ENCODE results near the gene CDIP1. TPM values are rescaled to one million over a fixed set of nuclear protein-coding genes. Genes with fewer than 3 reads are reported as not detected.

CDIP1 gene
- total and polyA plus RNA-seq, 4 donors, result 4.4 to 18.6 (median 12.0) TPM

- no peak for TF ChIP-seq HNF4G (IDR thresholded peaks at IDR 0.05)
- TF ChIP-seq RAD21 (IDR thresholded peaks at IDR 0.05), result no peak
- TF ChIP-seq RXRA (IDR thresholded peaks at IDR 0.05), result no peak
- TF ChIP-seq TAF1 (conservative IDR thresholded peaks at IDR 0.05), result no peak
Measured at GRCh38 chr16:4467916-4468315, 70.7 kb downstream of the CDIP1 start (continued).

GRCh38 chr16:4465977-4466779, 72.4 kb downstream of the CDIP1 start:
- Histone ChIP-seq H3K9ac (ENCODE audit: low read depth in 1 of 2, low read length in 2 of 2) (no peak overlapping the region), H3K27me3 (ENCODE audit: control insufficient read depth in 4 of 4, insufficient read depth in 4 of 4, low read length in 3 of 4) (no peaks in the 10 kb centered on the region), H3K4me3 (ENCODE audit: low read depth in 1 of 3, low read length in 3 of 3) (no peak overlapping the region), H3K27ac (ENCODE audit: low read depth in 1 of 2, low read length in 2 of 2) (peak overlapping the region; percentile 14 to 44), H3K4me1 (ENCODE audit: control insufficient read depth in 4 of 4, insufficient read depth in 4 of 4, low read length in 3 of 4) (no peaks in the 10 kb centered on the region), H3K9me3 (ENCODE audit: control insufficient read depth in 4 of 4, low read length in 3 of 4) (no peaks in the 10 kb centered on the region), H3K36me3 (ENCODE audit: control insufficient read depth in 4 of 4, insufficient read depth in 3 of 4, low read depth in 1 of 4, low read length in 3 of 4) (peaks cover 14 to 35% (median 18%) of the 10 kb centered on the region in 4 donors)
- DNase-seq (ENCODE audit: low spot score), result no peak
- TF ChIP-seq NR2F2 (IDR thresholded peaks at IDR 0.05) (peak; percentile 53), MAX (IDR thresholded peaks at IDR 0.05) (no peak)
- 87% methylated on average over 32 of the region's 32 CpGs for WGBS

GRCh38 chr16:4463522-4464163, 74.9 kb downstream of the CDIP1 start:
- DNase-seq (ENCODE audit: low spot score), result no peak
- no peak for TF ChIP-seq ATF3 (IDR thresholded peaks at IDR 0.05)
- TF ChIP-seq FOXA2 (IDR thresholded peaks at IDR 0.05), result no peak
- TF ChIP-seq NR2F2 (IDR thresholded peaks at IDR 0.05), result no peak
- TF ChIP-seq HNF4A (conservative IDR thresholded peaks at IDR 0.05), result no peak
- TF ChIP-seq FOXA1 (IDR thresholded peaks at IDR 0.05), result no peak
- TF ChIP-seq HNF4G (IDR thresholded peaks at IDR 0.05), result no peak
- no peak for TF ChIP-seq ZBTB33 (IDR thresholded peaks at IDR 0.05)
- TF ChIP-seq TAF1 (conservative IDR thresholded peaks at IDR 0.05), result no peak
- no peak for TF ChIP-seq JUND (IDR thresholded peaks at IDR 0.05)
- no peak for TF ChIP-seq CTCF (IDR thresholded peaks at IDR 0.05; ENCODE audit: low read depth, low read length, missing input control)
- TF ChIP-seq EGR1 (IDR thresholded peaks at IDR 0.05; ENCODE audit: low read depth in 2 of 2), result no peak
- no peak for TF ChIP-seq MAX (IDR thresholded peaks at IDR 0.05)
- no peak for TF ChIP-seq RXRA (IDR thresholded peaks at IDR 0.05)
- no peak for TF ChIP-seq REST (IDR thresholded peaks at IDR 0.05)
- no peak for TF ChIP-seq YY1 (IDR thresholded peaks at IDR 0.05)
- TF ChIP-seq SP1 (IDR thresholded peaks at IDR 0.05), result no peak
- TF ChIP-seq RAD21 (IDR thresholded peaks at IDR 0.05), result no peak
- TF ChIP-seq GABPA (IDR thresholded peaks at IDR 0.05 in 1 of 2, conservative IDR thresholded peaks at IDR 0.05 in 1 of 2), result no peak
- H3K36me3 ChIP-seq (ENCODE audit: control insufficient read depth in 4 of 4, insufficient read depth in 3 of 4, low read depth in 1 of 4, low read length in 3 of 4), result peaks cover 11 to 32% (median 20%) of the 10 kb centered on the region in 4 donors
- no peak overlapping the region for H3K4me3 ChIP-seq (ENCODE audit: low read depth in 1 of 3, low read length in 3 of 3)
- no peak overlapping the region for H3K9ac ChIP-seq (ENCODE audit: low read depth in 1 of 2, low read length in 2 of 2)
- no peak overlapping the region for H3K27ac ChIP-seq (ENCODE audit: low read depth in 1 of 2, low read length in 2 of 2)
- no peaks in the 10 kb centered on the region for H3K9me3 ChIP-seq (ENCODE audit: control insufficient read depth in 4 of 4, low read length in 3 of 4)
- peaks cover 4 to 8% (median 6%) of the 10 kb centered on the region in 4 donors for H3K4me1 ChIP-seq (ENCODE audit: control insufficient read depth in 4 of 4, insufficient read depth in 4 of 4, low read length in 3 of 4)
- 91% methylated on average over 22 of the region's 22 CpGs for WGBS
- H3K27me3 ChIP-seq (ENCODE audit: control insufficient read depth in 4 of 4, insufficient read depth in 4 of 4, low read length in 3 of 4), result no peaks in the 10 kb centered on the region
